ENCODE measurements around the gene GALNT7.
A peak's percentile ranks its signal among the peaks of the same experiment; 100 is the strongest.
"Not testable (repeated sequence)": the region's sequence is repeated elsewhere in the genome, so short reads cannot be mapped to it uniquely, and the experiment has no call there.

The GALNT7 gene, protein sequence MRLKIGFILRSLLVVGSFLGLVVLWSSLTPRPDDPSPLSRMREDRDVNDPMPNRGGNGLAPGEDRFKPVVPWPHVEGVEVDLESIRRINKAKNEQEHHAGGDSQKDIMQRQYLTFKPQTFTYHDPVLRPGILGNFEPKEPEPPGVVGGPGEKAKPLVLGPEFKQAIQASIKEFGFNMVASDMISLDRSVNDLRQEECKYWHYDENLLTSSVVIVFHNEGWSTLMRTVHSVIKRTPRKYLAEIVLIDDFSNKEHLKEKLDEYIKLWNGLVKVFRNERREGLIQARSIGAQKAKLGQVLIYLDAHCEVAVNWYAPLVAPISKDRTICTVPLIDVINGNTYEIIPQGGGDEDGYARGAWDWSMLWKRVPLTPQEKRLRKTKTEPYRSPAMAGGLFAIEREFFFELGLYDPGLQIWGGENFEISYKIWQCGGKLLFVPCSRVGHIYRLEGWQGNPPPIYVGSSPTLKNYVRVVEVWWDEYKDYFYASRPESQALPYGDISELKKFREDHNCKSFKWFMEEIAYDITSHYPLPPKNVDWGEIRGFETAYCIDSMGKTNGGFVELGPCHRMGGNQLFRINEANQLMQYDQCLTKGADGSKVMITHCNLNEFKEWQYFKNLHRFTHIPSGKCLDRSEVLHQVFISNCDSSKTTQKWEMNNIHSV

DNA sequence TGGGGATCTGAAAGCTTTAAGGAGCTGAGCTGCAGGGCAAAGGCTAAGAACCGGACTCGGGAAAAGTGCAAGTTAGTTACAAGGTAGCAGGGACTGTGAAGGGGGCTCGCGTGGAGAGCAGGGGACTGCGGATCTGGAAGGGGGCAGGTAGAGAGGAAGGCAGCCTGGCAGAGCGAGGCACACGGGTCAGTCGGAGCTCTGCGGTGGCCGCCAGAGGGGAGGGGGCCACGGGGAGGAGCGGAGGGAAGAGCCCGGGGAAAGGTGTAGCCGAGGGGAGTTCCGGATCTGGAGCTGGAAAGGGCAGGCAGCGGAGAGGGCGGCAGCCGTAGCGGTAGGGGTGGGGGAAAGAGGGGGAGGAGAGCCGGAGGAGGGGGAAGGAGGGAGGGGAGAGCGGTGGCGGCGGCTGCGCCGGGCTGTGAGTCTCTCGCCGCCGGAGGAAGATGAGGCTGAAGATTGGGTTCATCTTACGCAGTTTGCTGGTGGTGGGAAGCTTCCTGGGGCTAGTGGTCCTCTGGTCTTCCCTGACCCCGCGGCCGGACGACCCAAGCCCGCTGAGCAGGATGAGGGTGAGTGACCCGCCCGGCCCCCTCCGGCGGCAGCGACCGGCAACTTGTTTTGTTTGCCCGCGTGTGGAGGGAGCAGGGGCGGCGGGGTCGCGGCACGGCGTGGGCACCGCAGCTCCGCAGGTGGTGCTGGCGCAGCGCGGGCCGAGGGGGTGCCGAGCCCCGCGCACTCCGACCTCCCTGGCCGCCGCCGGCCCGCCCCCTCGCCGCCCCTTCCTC lies at the start of gene GALNT7:
GALNT7 (plus strand) TSS at position 416 of the 782 bp plus-strand sequence; CDS start at position 441, 25 bp downstream.
- peak; percentile 64 for DNase-seq (ENCODE audit: low read depth)

DNA sequence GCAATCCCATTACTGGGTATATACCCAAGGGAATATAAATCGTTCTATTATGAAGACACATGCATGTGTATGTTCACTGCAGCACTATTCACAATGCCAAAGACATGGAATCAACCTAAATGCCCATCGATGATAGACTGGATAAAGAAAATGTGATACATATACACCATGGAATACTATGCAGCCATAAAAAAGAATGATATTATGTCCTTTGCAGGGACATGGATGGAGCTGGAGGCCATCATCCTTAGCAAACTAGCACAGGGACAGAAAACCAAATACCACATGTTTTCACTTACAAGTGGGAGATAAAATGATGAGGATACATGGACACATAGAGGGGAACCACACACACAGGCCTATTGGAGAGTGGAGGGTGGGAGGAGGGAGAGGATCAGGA lies 49.8 kb upstream of the GALNT7 start:
- DNase-seq (ENCODE audit: low read depth), result not testable (repeated sequence)

DNA sequence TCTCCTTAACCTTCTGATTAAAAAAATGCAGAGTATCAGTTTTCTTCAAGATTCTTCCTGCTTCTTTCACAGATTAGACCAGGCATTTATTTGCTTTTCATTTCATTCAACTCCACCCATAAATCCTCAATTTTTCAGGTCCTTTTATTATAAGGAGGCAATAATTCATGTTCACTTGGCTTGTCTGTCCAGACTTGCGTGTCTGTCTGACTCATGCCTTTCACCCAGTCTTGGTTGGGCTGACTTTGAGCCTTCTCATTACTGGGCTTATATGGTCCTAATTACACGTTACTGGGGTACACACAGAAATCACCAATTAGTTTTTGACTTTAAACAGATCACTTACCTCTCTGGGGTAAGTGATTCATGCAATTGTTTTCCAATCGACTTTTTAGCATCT lies 48.8 kb upstream of the GALNT7 start:
- DNase-seq (ENCODE audit: low read depth), result no peak

DNA sequence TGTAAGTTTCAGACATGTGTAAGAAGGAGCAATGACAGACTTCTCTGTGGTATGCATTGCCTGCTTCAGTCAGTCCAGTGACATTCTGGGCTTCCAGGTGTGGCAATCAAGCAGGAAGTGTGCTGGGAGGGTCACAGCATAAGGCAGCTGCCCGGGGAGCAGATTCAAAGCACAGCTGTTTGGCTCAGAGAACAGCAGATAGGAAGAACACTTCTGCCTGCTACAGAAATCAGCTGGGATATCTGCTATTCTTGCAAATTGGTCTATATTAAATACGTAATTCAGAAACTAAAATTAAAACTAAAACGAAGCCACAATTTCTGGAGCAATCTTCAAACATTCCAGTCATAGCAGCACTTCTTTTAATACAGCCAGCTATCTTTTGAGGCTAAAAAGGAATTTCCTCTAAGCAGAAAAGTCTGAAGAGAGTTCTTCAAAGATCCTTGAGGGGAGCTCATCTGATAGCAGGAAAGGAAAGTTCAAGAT lies 47.5 kb upstream of the GALNT7 start:
- no peak for DNase-seq (ENCODE audit: low read depth)

DNA sequence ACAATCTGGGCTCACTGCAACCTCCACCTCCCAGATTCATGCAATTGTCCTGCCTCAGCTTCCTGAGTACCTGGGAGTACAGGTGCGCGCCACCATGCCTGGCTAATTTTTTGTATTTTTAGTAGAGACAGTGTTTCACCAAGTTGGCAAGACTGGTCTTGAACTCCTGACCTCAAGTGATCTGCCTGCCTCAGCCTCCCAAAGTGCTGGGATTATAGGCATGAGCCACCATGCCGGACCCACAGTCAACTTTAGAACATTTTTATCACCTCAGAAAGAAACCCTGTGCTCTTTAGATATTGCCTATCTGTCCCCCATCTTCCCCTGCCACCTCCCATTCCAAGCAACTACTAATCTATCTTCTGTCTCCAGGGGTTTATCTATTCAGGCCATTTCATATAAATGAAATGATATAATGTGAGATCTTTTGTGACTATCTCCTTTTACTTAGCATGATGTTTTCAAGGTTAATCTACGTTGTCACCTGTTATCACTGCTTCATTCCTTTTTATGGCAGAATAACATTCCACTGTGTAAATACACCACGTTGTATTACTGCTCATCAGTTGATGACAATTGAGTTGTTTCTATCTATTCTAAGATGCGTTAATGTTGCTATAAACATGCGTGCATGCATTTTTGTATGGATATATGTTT lies 44.3 kb upstream of the GALNT7 start:
- DNase-seq (ENCODE audit: low read depth), result no peak

DNA sequence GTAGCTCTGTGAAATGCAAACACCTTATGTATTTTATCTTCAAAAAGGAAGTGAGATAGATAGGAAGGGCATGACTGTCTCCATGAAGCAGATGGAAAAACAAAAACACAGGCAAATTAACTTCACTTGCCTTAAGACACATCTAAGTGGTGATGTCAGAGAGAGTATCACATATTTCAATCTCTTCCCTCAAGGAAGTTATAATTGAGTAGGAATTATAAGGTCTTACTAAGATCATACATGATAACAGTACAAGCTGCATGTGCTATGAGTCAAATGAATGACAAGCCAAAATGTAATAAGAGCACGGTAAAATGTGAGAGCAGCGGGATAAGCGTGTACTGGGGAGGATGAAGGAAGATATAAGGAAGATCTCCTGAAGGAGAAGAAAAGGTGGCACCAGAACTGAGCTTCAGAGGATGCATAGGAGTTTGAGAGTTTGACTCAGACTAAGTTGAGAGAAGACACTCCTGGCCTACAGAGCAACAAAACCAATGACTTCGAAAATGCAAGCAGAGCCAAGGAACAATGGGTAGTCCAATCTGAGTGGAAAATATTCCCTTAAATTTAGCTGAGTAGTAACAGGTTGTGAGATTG lies 43.3 kb upstream of the GALNT7 start:
- DNase-seq (ENCODE audit: low read depth), result no peak

DNA sequence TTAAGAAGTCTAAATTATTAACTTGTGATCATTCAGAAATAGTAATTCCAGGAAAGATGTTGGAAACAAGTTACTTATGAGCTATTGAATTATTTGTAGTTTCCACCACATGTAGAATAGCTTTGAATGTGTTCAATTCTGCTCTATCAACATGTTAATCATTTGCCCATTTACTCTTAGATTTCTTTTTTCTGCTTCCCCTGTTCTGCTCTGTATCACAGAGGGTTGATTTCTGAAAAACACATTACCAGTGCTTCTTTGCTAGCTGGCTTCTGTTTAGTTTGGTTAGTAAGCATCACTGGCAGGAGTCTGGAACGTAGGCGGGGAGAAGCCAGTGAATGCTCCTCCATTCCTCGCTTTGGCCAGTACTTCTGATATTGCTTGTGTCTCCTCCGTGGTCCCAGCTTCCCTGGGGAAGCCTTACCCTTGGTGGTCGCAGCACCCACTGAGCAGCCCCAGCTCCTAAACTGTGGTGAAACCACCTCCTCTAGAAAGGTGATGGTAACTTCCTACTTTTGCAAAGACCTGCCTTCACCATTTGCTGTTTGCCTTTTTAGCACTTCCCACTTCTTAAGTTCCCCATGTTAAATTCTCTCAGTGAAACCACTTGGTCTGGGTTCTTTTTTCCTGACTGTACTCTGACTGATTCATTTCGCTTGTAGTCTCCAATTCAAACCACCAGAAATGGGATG lies 40.3 kb upstream of the GALNT7 start:
- DNase-seq (ENCODE audit: low read depth), result no peak

DNA sequence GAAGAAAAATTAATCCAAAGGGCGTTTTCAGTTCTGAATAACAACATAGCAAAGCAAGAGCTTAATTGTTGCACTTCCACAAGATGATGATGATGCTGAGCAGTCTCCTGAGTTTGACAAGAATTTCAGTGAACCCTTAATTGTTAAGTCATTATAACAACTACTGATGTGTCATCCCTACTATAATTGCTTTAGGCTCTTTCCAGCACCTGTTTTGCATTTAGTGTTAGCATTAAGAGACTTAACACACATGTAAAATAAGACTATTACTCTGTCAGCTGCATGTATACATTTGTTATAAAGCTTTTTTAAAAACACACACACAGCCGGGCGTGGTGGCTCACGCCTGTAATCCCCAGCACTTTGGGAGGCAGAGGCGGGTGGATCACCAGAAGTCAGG lies 37.9 kb upstream of the GALNT7 start:
- no peak for DNase-seq (ENCODE audit: low read depth)

DNA sequence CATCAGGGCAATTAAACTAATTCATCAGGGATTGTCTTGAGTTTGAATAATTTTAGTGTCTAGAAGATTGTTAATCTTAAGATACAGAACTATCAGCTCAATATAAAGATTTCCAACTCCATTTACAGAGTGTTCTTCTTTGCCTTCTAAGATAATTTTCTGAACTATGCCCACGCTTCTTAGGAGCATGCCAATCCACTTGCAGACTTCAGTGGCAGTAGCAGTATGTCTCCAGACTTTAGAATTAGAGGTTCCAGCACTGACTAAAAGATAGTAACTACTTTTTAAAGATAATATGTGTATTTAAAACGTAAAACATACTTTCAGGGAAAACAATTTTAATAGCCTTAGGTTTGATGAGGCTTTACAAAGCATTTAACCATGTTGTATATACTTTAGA lies 34.2 kb upstream of the GALNT7 start:
- no peak for DNase-seq (ENCODE audit: low read depth)

DNA sequence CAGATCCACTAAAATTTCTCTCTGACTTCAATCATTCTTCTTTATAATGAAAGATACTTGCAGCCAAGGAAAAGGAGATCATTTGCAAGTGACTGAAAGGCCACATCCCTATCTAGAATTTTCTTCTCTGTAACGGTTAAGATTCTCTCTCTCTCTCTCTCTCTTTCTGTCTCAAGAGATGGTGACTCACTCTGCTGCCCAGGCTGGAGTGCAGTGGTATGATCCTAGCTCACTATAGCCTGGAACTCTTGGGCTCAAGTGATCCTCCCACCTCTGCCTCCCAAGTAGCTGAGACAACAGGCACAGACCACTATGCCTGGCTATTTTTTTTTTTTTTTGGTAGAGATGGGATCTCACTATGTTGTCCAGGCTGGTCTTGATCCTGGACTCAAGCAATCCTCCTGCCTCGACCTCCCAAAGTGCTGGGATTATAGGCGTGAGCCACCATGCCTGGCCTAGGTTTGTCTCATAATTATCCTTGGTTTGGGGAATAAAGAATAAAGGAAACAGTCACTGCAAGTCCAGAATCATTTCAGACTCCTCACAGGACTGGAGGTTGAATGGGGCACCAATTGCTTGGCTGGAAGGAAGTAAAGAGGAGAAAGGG lies 33.3 kb upstream of the GALNT7 start:
- DNase-seq (ENCODE audit: low read depth), result no peak

DNA sequence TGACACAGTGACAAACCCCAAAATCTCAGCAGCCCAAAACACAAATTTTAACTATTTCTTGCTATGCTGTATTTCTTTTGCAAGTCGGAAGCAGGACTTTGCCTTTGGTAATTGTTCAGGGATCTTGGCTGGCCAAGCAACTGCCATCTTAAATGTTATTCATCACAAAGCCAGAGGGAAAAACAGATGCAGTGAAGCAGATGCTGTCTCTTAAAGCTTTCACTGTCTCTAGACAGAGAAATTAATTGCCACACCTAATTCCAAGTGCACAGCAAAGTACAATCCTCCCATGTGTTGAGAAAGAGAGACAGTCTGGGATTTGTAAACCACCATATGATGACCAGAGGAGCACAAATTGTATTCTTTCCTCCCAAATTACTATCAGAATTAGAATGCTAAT lies 30.0 kb upstream of the GALNT7 start:
- DNase-seq (ENCODE audit: low read depth), result no peak

DNA sequence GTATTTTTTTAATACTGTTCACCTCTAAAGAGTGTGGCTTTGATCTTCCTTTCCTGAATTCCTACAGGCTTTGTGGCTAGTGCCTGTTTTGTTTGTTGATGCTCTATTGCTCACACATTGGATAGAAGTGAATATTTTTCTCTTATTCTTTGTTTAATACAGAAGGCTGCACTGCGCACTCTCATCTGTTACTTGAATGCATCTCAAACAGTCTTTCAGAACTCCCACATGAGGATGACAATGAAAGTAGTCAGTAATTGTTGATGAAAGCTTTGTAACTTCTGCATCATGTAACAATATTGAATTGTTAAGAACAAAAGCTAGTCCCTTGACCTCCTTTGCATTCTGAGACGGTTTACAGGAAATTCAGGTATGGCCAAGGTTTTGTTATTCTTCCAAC lies 29.1 kb upstream of the GALNT7 start:
- DNase-seq (ENCODE audit: low read depth), result no peak

DNA sequence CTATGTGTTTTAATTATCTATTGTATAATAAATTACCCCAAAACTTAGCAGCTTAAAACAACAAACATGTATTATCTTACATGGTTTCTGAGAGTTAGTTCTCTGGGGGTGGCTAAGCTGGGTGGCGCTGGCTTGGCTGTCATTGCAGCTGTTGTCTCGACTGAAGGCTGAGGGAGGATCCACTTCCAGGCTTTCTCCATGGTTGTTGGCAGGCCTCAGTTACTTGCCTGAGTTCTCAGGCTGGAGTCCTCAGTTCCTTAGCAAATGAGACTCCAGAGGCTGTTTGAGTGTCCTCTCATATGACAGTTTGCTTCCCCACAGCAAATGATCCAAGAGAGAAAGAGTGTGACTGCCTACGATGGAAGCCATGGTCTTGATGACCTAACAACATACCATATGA lies 23.5 kb upstream of the GALNT7 start:
- no peak for DNase-seq (ENCODE audit: low read depth)

DNA sequence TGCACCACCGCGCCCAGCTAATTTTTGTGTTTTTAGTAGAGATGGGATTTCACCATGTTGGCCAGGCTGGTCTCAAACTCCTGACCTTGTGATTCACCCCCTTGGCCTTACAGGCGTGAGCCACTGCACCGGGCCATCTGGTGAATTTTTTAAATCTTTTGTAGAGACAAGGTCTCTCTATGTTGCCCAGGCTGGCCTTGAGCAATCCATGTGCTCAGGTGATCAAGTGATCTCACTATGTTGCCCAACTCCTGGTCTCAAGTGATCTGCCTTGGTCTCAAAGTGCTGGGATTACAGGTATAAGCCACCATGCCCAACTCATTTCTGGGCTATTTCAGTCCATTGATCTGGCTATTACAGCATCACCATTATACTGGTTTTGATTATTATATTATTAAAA lies 22.2 kb upstream of the GALNT7 start:
- no peak for DNase-seq (ENCODE audit: low read depth)

DNA sequence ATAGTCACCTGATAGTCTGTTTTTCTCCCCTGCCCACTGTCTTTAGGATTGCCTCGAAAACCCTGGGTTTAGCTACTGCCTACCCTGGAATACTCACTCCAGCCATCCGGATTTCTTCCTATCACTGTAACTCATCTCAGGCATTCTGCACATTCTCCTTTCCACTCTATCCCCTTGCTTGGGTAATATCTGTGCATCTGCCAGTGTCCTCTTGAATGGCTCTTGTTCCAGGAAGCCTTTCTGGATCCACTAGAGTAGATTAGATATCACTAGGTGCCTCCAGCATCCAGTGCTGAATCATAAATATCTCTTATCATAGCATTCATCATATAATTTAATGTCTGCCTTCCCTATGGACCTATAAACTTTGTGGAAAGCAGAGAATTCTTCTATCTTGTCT lies 17.1 kb upstream of the GALNT7 start:
- DNase-seq (ENCODE audit: low read depth), result no peak

DNA sequence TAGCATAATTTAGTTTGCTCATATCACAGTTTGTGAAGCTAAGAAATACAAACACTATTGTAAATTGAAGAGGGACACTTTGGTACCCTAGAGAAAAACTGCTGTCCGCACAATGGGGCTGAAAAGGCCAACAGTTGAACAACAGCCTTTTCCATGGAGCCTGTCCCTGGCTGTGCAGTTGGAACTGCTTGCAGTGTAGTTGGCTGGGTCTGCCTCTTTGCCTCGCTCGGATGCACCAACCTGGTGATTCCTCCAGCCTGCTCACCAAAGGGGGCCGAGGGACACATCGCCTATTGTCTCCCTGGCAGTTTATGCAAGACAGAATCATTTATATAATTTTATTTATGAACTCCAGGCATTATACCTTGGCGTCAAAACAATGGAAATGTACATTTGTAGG lies 16.5 kb upstream of the GALNT7 start:
- DNase-seq (ENCODE audit: low read depth), result no peak

DNA sequence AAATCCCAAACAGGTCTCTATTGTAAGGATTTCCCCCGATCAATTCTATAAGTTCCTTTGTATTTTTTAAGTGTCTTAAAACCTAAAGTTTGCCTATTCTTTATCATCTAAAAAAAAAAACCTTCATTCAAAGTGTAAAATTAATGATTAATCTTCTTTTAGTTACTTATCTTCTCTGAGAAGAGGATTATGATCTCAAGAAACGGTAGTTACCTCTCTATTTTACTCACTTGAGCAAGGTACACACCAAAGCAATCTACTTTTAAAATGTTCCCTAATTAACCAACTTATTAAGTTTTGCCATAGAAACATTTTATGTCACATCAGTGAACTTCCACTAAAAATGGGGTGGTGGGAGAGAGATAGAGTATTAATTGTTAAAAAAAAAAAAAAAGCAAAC lies 15.2 kb upstream of the GALNT7 start:
- no peak for DNase-seq (ENCODE audit: low read depth)

DNA sequence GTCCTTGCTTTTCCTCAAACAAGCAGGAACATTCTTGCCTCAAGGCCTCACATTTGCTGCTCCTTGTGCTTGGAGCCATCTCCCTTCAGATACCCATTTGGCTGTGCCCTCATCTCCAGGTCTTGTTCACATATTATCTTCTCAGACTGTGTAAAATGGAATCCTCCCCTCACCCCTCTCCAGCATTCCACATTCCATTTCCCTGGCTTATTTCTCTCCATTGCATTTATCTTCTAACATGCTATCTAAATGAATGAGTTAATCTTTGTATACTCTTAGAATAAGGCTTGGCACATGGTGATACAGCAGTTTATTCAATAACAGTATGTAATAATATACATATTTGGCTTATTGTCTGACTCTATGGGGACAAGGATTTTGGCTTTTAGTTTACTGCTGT lies 8.8 kb upstream of the GALNT7 start:
- no peak for DNase-seq (ENCODE audit: low read depth)

DNA sequence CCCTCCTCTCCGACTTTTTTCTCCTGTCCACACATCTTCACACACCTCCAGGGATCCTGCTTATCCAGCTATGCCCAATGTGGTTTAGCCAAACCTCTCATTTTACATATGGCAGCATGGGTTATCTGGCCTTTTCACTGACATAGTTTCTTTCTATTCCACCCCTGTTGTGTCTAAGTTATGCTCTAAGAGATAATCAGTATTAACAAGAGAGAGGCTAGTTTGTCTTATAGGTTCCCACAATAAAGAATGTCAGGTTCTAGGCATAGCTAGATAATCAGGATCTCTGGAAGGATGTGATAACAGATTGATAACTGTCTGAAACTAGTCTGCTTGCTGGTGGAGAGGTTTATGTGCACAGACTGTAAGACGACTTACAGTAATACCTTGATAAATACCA lies 7.7 kb upstream of the GALNT7 start:
- no peak for DNase-seq (ENCODE audit: low read depth)

DNA sequence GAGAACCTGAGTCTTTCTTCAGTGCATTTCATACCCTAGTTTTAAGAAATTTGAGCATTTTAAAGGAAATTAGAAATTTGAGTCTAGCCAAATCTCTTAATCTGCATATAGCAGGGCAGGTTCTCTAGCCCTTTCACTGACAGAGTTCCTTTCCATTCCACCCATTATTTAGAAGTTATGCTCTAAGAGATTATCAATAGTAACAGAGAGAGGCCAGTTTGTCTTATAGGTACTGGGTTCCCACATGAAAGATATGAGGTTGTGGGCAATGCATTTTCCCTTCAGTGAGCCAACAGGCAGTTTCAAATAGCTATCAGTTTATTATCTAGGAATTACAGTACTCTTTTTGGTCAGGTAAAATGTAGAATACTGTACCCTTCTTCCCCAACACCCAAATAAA lies 7.3 kb upstream of the GALNT7 start:
- DNase-seq (ENCODE audit: low read depth), result no peak

DNA sequence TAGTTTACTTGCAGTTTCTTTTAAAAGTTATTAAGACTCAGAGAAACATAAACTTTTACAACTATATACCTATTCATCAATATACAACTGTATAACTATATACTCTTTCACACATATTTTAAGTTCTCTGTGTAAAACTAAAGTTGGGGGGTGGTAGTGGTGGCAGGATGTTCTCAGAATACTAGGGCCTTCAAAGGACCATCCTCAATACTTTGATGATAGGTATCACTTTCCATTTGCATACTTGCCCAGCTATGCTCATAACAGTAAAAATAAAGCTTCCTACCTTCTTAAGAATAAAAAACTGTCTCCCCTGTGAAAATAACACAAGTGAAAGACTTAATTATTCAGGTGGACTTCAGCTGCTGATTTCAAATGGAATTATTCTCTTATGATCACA lies 2.9 kb upstream of the GALNT7 start:
- no peak for DNase-seq (ENCODE audit: low read depth)

Data from CMK (cell line).